Ecto neural progenitor cell (in vitro differentiated cells): ENCODE results near the gene SFXN4.
"Not testable (repeated sequence)": the region's sequence is repeated elsewhere in the genome, so short reads cannot be mapped to it uniquely, and the experiment has no call there.

Source experiments
- DNase-seq: peaks from one replicate; pipeline ENCODE4 v3.0.0-alpha.2; 2018; ENCODE audit warnings: low spot score

SFXN4 gene

DNA sequence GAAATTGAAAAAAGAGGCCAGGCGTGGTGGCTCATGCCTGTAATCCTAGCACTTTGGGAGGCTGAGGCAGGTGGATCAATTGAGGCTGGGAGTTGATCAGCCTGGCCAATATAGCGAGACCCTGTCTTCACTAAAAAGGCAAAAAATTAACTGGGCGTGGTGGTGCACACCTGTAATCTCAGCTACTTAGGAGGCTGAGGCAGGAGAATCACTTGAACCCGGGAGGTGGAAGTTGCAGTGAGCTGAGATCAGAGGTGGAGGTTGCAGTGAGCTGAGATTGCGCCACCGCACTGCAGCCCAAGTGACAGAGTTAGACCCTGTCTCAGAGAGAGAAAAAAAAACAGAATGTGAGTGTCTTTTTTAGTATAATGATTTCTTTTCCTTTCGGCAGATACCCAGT is 59.6 kb downstream of the SFXN4 start:
- not testable (repeated sequence) for DNase-seq

DNA sequence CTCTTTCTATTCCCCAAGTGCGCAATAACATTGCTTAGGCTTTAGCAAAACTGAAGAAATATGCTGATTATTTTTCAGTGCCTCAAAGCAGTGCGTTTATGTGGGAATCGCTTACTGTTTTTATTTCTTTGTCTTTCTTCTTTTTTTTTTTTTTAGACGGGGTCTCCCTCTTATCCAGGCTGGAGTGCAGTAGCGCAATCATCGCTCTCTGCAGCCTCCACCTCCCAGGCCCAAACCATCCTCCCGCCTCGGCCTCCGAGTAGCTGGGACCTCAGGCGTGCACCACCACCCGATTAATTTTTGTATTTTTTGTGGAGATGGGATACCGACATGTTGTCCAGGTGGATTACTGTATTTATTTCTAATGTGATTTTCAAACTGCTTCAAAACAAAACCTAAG is 60.4 kb downstream of the SFXN4 start:
- no peak for DNase-seq

DNA sequence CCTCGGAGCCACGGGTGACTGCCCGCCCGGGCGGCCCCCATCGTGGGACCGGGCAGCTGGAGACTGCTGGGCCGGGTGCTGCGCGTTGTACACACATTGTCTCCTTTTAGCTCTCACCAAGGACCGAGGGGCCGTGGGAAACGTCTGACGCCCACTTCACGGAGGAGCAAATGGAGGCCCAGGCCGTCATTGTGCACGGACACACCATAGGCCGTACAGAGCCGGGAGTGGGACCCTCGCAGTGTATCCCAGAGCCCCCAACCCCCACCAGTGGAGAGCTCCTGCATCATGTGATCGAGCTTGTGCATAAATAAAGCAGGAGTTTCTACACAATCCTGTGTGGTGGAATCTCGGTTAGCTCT is 60.9 kb downstream of the SFXN4 start:
- no peak for DNase-seq

DNA sequence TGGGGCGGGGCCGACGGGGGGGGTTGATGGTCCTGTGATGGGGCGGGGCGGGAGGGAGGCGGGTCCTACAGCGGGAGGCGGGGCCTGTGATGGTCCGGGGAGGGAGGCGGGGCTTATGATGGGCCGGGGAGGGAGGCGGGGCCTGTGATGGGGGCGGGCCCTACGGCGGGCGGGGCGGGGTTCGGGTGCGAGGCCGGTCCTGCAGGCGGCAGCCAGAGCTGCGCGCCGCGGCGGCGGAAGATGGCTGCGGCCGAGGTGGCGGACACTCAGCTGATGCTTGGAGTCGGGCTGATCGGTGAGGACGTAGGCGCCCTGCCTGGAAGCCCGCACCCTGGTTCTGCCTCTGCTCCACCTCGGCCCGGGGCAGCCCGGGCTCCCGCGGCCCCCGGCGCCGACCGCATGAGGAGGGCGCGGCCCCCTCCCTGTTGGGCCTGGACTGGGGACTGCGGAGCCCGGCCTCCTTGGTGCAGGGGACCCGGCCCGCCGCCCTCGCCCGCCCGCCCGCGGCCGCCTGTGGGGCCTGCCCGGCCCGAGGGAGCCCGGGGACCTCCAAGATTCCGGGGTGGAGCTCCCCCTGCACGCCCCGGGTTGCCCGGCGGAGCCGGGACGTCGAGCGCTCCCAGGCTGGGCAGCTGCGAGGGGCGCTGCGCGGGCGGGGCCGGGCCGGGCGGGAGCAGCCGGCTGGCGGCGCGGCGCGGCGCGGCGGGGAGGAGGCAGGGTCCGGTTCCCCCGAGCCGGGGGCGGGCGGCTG is 61.4 kb downstream of the SFXN4 start, which contains the start of gene DENND10:
Gene DENND10 (plus strand): TSS at position 211 of the 751 bp plus-strand sequence. CDS start 30 bp downstream, at position 241.
- peak; percentile 94 for DNase-seq

DNA sequence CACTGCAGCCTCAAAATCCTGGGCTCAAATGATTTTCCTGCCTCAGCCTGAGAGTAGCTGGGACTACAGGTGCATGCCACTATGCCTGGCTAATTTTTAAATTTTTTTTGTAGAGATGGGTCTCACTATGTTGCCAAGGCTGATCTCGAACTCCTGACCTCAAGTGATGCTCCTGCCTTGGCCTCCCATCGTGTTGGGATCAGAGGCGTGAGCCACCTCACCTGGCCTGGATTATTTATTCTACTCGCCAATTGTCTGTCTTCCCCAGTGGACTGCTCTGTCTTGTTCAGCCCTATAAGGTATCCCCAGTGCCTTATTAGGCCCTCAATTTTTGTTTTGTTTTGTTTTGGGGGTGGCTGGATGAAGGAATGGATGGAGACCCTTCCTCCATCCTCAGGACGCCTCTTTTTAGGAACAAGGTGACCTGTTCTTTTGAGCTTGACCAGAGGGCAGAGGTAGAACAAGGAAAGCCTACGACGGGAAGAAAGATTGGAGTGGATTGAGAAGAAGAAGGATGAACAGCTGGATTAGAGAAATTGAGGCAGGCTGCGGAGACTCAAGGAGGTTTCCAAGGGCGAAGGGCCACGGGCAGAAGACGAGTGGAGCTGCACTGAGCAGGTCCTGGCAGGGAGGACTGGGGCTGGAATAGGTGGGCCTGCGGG is 62.1 kb downstream of the SFXN4 start:
- DNase-seq = no peak

DNA sequence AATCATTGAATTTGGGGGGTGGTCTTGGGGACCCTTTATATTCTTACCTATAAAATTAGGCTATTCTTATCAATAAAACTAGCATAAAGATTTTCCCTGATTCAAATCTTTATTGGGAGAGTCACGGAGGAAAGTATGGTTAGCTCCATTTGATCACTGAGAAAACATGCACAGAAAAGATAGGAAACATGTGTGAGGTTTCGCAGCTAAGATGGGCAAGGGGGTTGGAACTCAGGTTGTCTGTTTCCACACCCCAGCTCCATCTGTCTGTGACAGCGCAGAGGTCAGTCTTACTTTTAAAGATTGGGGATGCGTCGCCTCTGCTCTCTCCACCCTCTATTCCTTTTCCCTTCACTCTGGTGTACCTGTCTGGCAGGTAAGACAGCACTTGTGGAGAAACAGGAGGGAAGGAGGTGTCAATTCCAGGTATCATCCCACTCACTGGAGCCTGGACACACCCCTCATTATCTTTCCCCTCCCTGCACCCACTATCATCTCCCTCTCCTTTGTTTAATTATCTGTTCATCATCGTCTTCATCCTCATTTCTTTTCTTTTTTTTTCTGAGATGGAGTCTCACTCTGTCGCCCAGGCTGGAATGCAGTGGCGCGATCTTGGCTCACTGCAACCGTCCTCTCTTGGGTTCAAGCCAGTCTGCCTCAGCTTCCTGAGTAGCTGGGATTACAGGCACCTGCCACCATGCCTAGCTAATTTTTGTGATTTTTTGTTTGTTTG is 64.0 kb downstream of the SFXN4 start:
- DNase-seq = no peak

DNA sequence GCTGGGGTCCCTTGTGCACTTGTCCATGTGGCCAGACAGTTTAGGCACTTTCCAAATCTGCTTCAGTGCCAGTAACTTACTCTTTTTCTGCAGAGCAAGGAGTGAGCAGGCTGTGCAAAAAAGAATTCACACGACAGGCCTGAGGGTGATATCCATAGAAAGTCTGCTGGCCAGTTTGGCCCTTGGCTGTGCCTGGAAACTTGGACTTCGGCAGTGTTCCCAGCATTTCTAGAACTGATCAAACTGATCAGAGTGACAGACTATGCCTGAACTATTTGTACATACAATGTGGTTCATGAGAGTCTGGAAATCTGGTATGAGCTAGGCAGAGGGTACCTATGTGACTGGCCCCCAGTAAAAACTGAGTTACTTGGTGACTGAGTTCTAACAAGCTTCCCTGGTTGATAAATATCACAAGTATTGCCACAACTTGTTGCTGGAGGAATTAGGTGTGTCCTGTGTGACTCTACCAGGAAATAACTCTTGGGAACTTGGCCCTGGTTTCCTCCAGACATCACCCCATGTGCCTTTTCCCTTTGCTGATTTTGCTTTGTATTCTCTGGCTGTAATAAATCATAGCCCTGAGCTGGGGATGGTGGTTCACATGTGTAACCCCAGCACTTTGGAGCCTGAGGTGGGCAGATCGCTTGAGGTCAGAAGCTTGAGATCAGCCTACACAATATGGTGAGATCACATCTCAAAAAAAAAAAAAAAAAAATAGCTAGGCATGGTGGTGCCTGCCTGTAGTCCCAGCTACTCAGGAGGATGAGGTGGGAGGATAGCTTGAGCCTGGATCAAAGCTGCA is 64.9 kb downstream of the SFXN4 start:
- no peak for DNase-seq

DNA sequence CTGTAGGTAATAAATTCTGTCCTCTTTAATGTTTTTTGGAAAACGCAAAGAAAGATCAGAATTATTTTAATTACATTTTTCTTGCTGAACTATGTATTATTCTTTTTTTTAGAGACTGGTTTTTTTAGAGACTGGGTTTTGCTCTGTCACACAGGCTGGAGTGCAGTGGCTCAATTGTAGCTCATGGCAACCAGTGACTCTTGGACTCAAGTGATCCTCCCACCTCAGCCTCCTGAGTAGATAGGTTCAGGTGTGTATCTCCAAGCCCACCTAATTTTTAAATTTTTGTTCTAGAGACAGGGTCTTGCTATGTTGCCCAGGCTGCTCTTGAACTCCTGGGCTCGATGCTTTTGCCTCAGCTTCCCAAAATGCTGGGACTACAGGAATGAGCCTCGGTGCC is 66.9 kb downstream of the SFXN4 start:
- no peak for DNase-seq

DNA sequence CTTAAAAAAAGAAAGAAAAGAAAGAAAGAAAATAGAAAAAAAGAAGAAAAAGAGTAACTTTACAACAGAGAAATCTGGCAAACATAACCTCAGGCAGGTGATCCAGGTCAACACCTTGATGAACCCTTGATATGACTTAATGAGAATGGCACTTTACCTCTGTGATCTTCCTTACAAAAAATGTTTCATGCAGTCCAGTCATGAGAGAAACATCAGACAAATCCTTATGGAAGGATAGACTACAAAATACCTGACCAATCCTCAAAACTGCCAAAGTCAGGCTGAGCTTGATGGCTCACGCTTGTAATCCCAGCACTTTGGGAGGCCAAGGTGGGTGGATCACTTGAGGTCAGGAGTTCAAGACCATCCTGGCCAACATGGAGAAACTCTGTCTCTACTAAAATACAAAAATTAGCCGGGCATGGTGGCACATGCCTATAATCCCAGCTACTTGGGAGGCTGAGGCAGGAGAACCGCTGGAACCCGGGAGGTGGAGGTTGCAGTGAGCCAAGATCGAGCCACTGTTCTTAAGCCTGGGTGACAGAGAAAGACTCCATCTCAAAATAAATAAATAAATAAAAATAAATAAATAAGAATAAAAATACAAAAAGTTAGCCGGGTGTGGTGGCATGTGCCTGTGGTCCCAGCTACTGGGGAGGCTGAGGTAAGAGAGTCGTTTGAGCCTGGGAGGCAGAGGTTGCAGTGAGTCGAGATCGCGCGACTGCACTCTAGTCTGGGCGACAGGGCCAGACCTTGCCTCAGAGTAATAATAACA is 68.7 kb downstream of the SFXN4 start:
- DNase-seq = not testable (repeated sequence)

DNA sequence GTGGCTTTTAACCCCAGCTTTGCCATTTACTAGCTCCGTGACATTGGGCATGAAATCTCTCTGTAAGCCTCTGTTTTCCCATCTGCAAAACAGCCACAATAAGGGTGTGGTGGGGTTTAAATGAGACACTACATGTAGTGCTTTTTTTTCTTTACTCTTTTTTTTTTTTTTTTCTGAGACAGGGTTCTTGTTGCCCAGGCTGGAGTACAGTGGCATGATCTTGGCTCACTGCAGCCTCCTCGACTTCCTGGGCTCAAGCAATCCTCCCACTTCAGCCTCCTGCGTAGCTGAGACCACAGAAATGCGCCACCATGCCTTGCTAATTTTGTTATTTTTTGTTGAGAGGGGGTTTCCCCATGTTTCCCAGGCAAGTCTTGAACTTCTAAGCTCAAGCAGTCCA is 69.9 kb downstream of the SFXN4 start:
- no peak for DNase-seq

DNA sequence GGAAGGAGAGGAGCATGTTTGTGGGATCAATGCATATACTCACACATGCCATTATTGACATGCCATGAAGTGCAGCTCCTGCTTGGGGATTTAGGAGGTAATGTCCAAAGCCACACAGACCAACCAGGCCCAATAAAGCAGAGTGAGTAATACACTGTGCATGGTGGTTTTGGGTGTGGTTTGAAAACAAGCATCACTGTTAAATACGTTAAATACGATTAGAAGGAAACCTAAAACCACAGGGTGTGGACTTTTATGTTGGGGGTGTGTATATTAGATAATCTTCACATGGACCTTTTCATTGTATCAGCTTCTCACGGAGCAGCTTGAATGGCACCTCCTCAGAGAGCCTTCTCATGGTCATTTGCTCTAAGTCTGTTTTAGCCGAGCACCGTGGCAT is 74.5 kb downstream of the SFXN4 start:
- DNase-seq = no peak
